Measurements from ENCODE around the gene SH3BP5.

SH3BP5 gene

GRCh38 chr3:15347063-15347736 lies 14.8 kb upstream of the SH3BP5 start:
- DNase-seq (ENCODE audit: low read depth) = no peak

- no peak for DNase-seq (ENCODE audit: low read depth)
These were observed 14.1 kb upstream of the SH3BP5 start for GRCh38 chr3:15346516-15346915.

DNA sequence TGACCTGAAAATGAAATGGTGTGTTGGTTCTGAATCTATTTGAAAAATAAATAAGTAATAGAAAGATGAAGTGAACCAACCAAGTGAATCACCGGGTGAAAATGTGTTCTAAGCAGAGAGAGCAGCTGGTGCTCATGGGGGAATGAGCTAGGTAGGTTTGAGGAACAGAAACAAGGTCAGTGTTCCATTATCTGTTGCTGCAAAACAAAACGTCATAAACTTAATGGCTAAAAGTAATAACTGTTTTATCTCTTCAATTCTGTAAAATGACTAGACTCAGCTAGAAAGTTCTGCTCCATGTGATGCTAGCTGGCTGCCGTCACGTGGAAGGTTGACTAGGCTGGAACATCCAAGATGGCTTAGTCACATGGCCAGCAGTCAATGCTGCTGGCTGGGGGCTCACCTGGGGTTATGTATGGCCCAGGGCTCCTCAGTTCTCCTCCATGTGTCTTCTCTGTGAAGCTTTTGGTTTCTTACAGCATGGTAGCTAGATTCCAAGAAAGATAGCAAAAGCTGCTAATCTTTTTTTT lies 13.3 kb upstream of the SH3BP5 start:
- DNase-seq (ENCODE audit: low read depth) = no peak

DNA sequence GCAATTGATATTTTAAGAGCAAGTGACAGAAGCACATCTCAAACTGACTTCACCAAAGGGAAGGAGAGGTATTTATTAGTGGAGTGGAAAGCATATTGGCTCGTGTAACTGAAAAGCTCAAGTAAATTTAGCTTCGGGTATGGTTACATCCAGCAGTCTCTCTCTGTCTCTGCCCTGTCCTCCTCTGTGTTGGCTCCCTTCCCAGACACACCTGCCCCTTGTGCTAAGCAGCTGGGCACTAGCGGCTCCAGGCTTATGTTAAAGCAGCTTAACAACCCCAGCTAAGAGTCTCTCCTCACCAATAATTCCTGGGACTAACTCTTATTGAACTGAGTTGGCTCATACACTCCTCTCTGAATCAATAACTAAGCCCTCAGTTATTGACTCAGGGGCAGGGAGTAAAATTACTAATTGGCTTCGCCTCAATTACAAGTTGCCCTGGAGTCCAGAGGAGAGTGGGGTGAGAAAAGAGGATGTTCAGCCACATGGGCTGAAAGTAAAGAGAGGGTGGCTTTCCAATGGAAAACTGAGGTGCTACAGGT lies 12.8 kb upstream of the SH3BP5 start:
- no peak for DNase-seq (ENCODE audit: low read depth)

DNA sequence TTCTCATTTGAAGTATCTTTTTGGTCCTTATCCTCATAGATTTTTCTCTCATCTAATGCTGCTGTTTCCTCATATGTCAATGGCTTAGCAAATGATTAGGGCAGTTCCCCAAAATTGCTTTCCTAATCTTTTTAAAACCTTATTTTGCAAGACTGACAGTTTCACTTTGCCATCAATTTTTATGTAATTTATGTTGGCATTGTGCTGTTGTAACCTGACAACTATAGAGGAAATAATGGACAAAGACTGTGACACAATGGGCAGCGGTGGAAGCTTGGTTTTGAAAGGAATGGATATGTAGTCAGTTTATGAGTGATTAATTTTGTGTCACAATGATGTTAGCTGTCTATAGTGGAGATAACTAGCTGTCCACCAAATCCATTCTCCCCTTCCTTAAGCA lies 10.6 kb upstream of the SH3BP5 start:
- no peak for DNase-seq (ENCODE audit: low read depth)

DNA sequence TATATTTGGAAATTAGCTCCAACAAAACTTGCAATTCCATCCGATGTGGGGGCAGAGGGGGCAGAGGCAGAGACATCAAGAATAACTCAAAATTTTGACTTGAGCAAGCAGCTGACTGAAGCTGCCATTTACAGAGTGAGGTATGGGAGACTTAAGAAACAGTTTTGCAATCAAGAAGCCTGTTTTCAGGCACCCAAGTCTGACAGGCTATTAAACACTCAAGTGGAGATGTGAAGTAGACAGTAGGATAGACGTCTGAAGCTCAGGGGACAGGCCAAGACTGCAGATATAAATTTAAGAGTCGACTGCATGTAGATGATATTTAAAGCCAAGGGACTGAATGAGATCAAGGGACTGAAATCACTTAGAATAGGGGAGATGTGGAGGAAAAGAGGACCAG lies 9.9 kb upstream of the SH3BP5 start:
- DNase-seq (ENCODE audit: low read depth) = no peak

- no peak for DNase-seq (ENCODE audit: low read depth)
These were observed 8.8 kb upstream of the SH3BP5 start for GRCh38 chr3:15341030-15341726.

GRCh38 chr3:15339786-15340215 lies 7.4 kb upstream of the SH3BP5 start:
- DNase-seq (ENCODE audit: low read depth) = no peak

DNA sequence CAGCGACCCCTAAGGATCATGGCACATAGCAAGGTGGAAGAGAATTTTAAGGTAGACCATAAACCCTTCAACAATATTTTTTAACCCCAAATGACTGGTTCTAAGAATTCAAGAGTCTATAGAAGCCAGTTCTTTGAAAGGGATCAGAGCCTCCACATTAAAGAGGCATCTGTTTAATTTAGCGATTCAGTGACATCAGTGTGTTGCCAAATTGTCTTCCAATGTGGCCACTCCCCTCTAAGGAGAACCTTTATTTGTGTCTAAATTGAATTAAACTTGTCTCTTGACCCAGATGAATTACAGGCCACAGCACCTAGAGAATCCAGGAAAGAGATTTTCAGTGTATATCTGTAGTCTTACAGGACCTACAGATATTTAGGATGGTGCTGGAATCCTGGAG lies 6.6 kb upstream of the SH3BP5 start:
- no peak for DNase-seq (ENCODE audit: low read depth)

DNA sequence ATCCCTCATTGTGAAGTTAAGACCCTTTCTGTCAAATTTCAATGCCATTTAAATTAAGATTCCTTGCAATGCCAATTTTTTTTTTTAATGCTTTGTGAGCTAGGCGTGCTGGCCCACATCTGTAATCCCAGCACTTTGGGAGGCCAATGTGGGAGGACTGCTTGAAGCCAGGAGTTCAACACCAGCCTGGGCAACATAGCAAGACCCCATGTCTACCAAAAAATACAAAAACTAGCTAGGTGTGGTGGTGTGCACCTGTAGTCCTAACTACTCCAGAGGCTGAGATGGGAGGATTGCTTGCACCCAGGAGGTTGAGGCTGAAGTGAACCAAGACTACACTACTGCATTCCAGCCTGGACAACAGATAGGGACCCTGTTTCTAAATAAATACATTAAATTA lies 5.6 kb upstream of the SH3BP5 start:
- DNase-seq (ENCODE audit: low read depth) = no peak

- DNase-seq (ENCODE audit: low read depth) = no peak
These were observed 3.7 kb upstream of the SH3BP5 start for GRCh38 chr3:15336057-15336456.

DNA sequence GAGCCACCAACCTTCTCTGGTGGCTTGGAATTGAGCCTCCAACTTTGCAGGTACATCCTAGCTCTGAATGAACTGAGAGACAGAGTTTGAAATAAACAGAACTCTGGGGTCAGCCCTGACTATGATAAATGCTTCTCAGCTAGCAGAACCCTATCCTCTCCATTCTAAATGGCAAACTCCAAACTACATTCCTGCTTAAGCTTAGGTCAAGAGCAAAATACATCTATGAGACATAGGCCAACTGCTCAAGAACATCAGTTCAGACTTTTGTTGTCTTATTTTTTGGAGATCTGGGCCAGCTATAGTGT lies 1.5 kb upstream of the SH3BP5 start:
- no peak for DNase-seq (ENCODE audit: low read depth)

DNA sequence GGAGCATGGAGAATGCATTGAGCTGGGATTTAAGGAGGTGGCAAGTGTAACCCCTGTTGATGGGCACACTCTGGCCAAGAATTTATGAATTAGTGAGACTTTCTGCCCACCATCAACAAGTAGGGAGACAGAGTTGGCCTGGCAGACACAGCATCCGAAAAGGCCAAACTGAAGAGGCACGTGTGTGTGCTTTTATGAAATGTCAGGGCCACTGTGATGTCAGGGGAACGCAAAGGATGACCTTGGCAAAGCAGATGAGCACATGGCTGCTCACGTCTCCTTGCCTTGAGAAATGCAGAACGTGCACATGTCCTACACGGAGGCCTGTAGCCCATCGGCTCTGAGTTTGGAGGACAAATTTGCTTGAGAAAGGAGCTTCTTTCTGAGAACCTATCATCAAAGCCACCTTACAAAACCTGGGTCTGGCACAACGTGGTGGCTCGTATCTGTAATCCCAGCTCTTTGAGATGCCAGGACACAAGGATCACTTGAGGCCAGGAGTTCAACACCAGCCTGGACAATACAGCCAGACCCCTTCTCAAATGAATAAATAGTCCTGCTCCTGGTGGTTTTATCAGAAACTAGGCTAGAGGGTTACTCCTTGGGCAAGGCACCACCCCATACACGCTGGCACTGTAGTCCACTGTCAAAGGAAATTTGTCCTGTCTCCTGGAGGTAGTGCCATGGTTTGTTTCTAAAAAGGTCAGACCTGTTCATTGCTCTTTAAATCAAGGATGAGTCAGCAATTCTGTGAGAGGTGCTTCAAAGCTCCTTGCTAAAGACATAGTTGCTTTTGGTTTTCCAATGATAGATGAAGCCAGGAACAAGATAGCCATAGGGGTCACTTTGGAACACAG lies 941 bp upstream of the SH3BP5 start:
- DNase-seq (ENCODE audit: low read depth) = no peak

DNA sequence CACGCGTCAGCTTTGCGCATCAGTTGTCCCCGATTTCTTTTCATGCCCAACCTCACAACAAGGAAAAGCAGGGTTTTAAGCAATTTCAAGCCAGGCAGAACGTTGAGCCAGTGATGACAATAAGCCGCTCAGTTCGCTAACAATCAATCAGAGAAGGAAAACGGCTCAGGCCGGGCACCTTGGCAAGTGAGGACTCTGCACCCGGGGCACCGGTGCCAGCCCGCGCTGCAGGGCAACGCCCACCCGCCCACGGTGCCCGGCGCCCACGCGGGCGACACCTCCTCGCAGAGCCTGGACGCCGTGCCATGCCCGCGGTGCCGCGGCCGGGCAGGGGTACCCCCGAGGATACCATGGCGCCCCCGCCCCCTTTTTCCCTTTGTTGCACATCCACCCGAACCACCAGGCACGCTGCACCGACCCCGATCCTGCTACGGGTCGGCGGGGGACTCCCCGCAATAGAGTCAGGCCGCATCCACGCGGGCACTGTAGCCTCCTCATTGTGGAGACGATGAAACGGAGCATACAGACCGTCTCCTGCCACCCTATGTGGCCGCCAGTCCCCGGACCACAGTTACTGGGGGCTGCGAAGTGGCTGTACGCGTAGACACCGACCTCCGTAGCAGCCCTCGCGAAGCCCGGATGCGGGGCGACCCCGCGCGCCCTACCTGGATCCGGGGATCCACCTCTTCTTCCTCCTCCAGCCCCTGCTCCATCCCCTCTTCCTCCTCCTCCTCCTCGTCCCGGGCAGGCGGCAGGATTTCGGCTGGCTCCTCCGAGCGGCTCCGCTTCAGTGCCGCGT lies 581 bp downstream of the SH3BP5 start:
- DNase-seq (ENCODE audit: low read depth) = no peak

DNA sequence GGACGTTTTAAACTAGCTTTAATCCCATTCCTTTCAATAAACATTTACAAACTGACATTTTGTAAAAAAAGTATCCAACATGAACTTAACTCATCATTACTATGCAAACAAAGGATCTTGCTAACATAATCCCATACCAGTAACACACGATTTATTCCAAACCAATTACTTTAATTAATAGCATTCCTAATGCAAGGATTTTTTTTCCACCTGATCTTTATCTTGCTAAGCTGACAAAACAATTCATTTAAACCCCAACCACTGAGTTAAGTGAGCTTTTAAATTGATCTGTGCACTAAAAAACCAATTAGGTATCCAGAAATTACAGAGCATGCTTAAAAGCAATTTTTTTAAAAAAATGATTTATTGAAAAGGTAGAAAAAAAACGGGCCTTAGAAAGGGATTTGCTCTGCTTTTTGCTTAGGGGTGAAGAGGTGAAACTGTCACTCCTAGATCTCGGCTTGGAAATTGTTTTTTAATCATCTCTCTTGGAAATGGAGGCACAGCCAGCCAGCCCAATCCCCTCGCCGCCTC lies 1.2 kb downstream of the SH3BP5 start:
- no peak for DNase-seq (ENCODE audit: low read depth)

GRCh38 chr3:15330031-15330596 lies 2.3 kb downstream of the SH3BP5 start:
- no peak for DNase-seq (ENCODE audit: low read depth)

DNA sequence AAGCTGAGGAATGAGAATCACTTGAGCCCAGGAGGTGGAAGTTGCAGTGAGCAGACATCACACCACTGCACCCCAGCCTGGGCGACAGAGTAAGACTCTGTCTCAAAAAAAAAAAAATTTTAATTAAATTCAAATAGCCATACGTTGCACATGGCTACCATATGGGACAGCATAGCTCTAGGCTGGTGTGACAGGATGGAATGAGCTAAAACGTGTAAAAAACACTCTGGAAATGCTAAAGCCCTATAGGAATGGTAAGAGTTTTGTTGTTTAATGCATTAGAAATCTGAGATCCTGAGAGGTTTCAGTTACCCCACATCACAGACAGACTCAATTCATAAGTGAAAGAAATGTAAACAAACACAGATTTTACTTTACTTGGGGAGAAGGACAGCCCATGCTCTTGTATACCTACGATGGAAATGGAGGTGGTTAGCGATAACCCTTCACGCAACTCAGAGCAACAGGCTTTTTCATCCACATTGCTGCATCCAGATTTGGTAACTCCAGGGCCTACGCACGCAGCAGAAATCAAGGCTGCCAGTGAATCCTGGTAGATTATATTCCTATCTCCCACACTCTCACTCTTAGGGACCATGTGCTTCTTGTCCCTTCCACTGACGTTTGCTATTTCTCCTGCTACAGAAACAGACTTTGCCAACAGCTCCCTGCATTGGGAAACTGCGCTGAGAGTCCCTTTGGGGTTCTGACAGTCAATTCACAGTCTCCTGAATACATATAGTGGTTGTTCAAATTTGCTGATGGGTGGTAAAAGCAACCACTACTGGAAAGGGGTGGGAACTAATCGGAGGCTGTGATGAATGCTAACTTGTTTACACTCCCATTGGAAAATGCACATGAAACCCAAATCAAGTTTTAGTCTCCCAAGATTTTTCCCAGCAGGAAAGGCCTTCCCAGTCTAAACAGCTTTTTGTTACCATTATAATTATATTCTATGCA lies 3.1 kb downstream of the SH3BP5 start:
- DNase-seq (ENCODE audit: low read depth) = no peak

DNA sequence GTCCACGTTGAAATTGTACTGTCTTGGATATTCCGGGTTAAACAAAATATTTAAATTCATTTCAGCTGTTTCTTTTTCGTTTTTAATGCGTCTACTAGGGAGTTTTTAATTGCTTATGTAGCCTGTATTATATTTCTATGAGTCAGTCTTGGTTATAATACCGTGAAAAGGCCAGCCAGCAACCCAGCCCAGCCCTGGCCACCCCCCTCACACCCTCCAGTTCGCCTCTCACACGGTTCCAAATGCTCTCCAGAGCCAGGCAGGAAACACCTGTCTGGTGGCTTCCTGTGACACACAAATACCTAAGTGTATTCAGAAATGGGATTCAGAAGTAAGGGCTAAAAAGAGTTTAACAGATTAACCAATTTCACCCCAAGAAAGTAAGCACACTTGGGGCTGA lies 4.4 kb downstream of the SH3BP5 start:
- no peak for DNase-seq (ENCODE audit: low read depth)

DNA sequence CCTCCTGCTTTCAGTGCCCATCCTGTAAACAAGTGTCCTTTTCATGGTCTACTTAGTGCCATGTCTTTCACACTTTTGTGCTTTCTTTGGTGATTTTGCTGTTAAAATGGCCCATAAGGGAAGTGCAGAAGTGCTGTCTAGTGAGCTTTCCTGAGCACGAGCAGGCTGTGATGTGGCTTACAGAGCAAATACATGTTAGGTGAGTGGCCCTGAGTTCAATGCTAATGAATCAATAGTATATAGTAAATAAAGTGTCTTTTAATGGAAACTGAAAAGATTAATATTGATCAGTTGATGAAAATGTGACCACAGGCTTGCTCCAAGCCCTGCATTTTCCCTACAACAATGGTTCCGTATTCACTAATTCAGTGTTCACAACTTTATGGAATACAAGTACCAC lies 5.7 kb downstream of the SH3BP5 start:
- DNase-seq (ENCODE audit: low read depth) = no peak

GRCh38 chr3:15326037-15326436 lies 6.3 kb downstream of the SH3BP5 start:
- no peak for DNase-seq (ENCODE audit: low read depth)
